GM23338 (cell line): Measurements from ENCODE around the gene DCLK1. TPM values are rescaled to one million over a fixed set of nuclear protein-coding genes. Genes with fewer than 3 reads are reported as not detected.

Experiments used
- ATAC-seq: fragments of 200-7000 bp; cut with Tn5 transposase; 3 replicates; pipeline ENCODE4 v1.9.1; 2020
- DNase-seq: peaks from one replicate; pipeline ENCODE4 v3.0.0-alpha.2; 2015; ENCODE audit warnings: low spot score
- H2AFZ ChIP-seq: fragments of 200-600 bp; sonication (generic); 2 replicates; pipeline ENCODE4 v1.8.0; 2016; ENCODE audit warnings: antibody characterized with exemption, mild to moderate bottlenecking, moderate library complexity
- H3F3A ChIP-seq: fragments of 200-600 bp; sonication (generic); replicated peaks from 2 replicates; pipeline ENCODE4 v1.8.0; 2017; ENCODE audit warnings: antibody characterized with exemption, mixed run types, low read depth
- H3K27ac ChIP-seq: fragments of 200-600 bp; sonication (generic); 2 replicates; pipeline ENCODE4 v1.6.1; 2016; ENCODE audit warnings: low read depth
- H3K27me3 ChIP-seq: fragments of 200-600 bp; sonication (generic); 2 replicates; pipeline ENCODE4 v1.8.0; 2016; ENCODE audit warnings: mild to moderate bottlenecking, mixed run types, moderate library complexity; ENCODE audit not compliant: insufficient read depth
- H3K36me3 ChIP-seq: fragments of 200-600 bp; sonication (generic); 2 replicates; pipeline ENCODE4 v1.8.0; 2016; ENCODE audit warnings: mild to moderate bottlenecking; ENCODE audit not compliant: insufficient read depth
- H3K4me1 ChIP-seq: fragments of 200-600 bp; sonication (generic); 2 replicates; pipeline ENCODE4 v1.8.0; 2016; ENCODE audit warnings: mild to moderate bottlenecking, moderate library complexity; ENCODE audit not compliant: insufficient read depth
- H3K4me2 ChIP-seq: fragments of 200-600 bp; sonication (generic); 2 replicates; pipeline ENCODE4 v1.7.1; 2017; ENCODE audit warnings: mixed run types
- H3K4me3 ChIP-seq: fragments of 200-600 bp; sonication (generic); 2 replicates; pipeline ENCODE4 v1.6.1; 2016; ENCODE audit warnings: mixed run types
- H3K79me2 ChIP-seq: fragments of 200-600 bp; sonication (generic); replicated peaks from 2 replicates; pipeline ENCODE4 v1.8.0; 2017; ENCODE audit warnings: mild to moderate bottlenecking; ENCODE audit not compliant: insufficient read depth
- H3K9me2 ChIP-seq: fragments of 200-600 bp; sonication (generic); 2 replicates; pipeline ENCODE4 v1.8.0; 2017; ENCODE audit not compliant: insufficient read depth
- H4K20me1 ChIP-seq: fragments of 200-600 bp; sonication (generic); replicated peaks from 2 replicates; pipeline ENCODE4 v1.8.0; 2017; ENCODE audit warnings: mild to moderate bottlenecking; ENCODE audit not compliant: insufficient read depth
- H3K27ac Mint-ChIP-seq: 2 replicates; pipeline ENCODE4 v1.8.0; 2020; ENCODE audit warnings: inconsistent platforms, mild to moderate bottlenecking, moderate library complexity, mixed read lengths
- H3K27me3 Mint-ChIP-seq: 3 replicates; pipeline ENCODE4 v1.8.0; 2022; ENCODE audit warnings: low read depth, mild to moderate bottlenecking, moderate library complexity, mixed read lengths, inconsistent platforms; ENCODE audit not compliant: insufficient read depth, poor library complexity
- H3K36me3 Mint-ChIP-seq: 3 replicates; pipeline ENCODE4 v1.8.0; 2021; ENCODE audit warnings: low read depth, mild to moderate bottlenecking, inconsistent platforms, moderate library complexity, mixed read lengths
- H3K4me1 Mint-ChIP-seq: 3 replicates; pipeline ENCODE4 v1.8.0; 2020; ENCODE audit warnings: mild to moderate bottlenecking, inconsistent platforms, mixed read lengths
- H3K4me3 Mint-ChIP-seq: 3 replicates; pipeline ENCODE4 v1.8.0; 2021; ENCODE audit warnings: moderate library complexity, mild to moderate bottlenecking, inconsistent platforms, mixed read lengths
- H3K9me3 Mint-ChIP-seq: 3 replicates; pipeline ENCODE4 v1.8.0; 2020; ENCODE audit warnings: moderate library complexity, mild to moderate bottlenecking, inconsistent platforms, mixed read lengths
- CREB1 ChIP-seq: fragments of 250-450 bp; sonication (Bioruptor Pico); IDR thresholded peaks from 2 replicates; pipeline ENCODE4 v1.5.0; 2020; ENCODE audit warnings: low read depth, mild to moderate bottlenecking, moderate library complexity
- CTCF ChIP-seq, 2 experiments: fragments of 200-600 bp in 1 of 2; sonication (generic) in 1 of 2; conservative IDR thresholded peaks; 2 replicates each; pipeline versions ENCODE4 v1.5.1 to v1.6.1; 2016 to 2017; ENCODE audit warnings: antibody characterized with exemption in 2 of 2, low read depth in 2 of 2, mild to moderate bottlenecking in 2 of 2, moderate library complexity in 1 of 2
- EZH2 ChIP-seq: fragments of 200-600 bp; sonication (generic); IDR thresholded peaks from one replicate; pipeline ENCODE4 v1.8.0; 2017; ENCODE audit warnings: antibody characterized with exemption, mild to moderate bottlenecking, low read depth; ENCODE audit not compliant: unreplicated experiment
- EZH2phosphoT487 ChIP-seq: fragments of 200-600 bp; sonication (generic); IDR thresholded peaks from one replicate; pipeline ENCODE4 v1.8.1; 2018; ENCODE audit warnings: antibody characterized with exemption; ENCODE audit not compliant: unreplicated experiment
- JUNB ChIP-seq: IDR thresholded peaks from one replicate; pipeline ENCODE4 v1.6.1; 2016; ENCODE audit warnings: antibody characterized with exemption; ENCODE audit not compliant: unreplicated experiment
- NANOG ChIP-seq: IDR thresholded peaks from 2 replicates; pipeline ENCODE4 v1.6.1; 2016; ENCODE audit warnings: antibody characterized with exemption, borderline replicate concordance
- POLR2AphosphoS5 ChIP-seq: IDR thresholded peaks from 2 replicates; pipeline ENCODE4 v1.6.1; 2016; ENCODE audit warnings: antibody characterized with exemption, low read depth
- REST ChIP-seq: IDR thresholded peaks from one replicate; pipeline ENCODE4 v1.6.1; 2018; ENCODE audit warnings: antibody characterized with exemption; ENCODE audit not compliant: unreplicated experiment
- STAT1 ChIP-seq: IDR thresholded peaks from one replicate; pipeline ENCODE4 v1.6.1; 2016; ENCODE audit warnings: antibody characterized with exemption; ENCODE audit not compliant: unreplicated experiment
- ZNF114 ChIP-seq: fragments of 250-450 bp; sonication (Bioruptor Pico); IDR thresholded peaks from 2 replicates; pipeline ENCODE4 v1.5.0; 2020; ENCODE audit warnings: mild to moderate bottlenecking, moderate library complexity
- ZNF331 ChIP-seq: fragments of 250-450 bp; sonication (Bioruptor Pico); IDR thresholded peaks from 2 replicates; pipeline ENCODE4 v1.5.0; 2020; ENCODE audit warnings: low read depth, mild to moderate bottlenecking, moderate library complexity
- ZNF462 ChIP-seq: fragments of 250-450 bp; sonication (Bioruptor Pico); IDR thresholded peaks from 2 replicates; pipeline ENCODE4 v1.5.0; 2020; ENCODE audit warnings: mild to moderate bottlenecking, moderate library complexity
- polyA plus RNA-seq: library from polyadenylated mRNA; unstranded; fragments of >200 nt; fragmentation: Nextera tagmentation; extraction: Ambion mirVana; gene quantifications from 2 replicates; pipeline ENCODE4 v1.2.1, GENCODE V29; 2016
- total RNA-seq: library from RNA; depleted of rRNA; stranded (reverse); fragments of >200 nt; shearing (Covaris generic); gene quantifications from 2 replicates; pipeline ENCODE4 v1.2.3, GENCODE V29; 2014
- TF ChIP-seq, protein P1 (sequence below): IDR thresholded peaks from 2 replicates; pipeline ENCODE4 v1.6.1; 2016; ENCODE audit warnings: antibody characterized with exemption

Gene DCLK1
- total and polyA plus RNA-seq, 2 experiments from 2014 or later = 13.1 to 57.7 TPM

DNA sequence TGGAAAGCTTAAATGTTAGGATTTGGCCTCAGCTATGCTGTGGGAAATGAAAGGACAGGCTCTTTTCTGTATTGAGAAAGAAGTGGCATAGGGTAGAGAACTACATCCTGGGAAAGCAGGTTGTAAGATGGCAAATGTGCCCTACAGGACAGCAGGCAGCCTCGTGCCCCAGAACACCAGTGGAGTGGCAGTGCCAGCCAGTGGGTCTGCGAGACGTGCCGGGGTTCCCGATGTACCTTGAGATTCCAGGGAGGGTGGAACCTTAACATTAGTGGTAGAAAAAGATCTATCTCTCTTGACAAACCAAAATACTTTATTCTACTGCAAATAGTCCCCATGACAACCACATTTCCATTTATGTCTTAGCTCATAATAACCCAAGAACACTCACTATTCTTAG lies 42.7 kb downstream of the DCLK1 start (continued):
- no peak for TF ChIP-seq ZNF331 (CRISPR knock-in tag)

DNA sequence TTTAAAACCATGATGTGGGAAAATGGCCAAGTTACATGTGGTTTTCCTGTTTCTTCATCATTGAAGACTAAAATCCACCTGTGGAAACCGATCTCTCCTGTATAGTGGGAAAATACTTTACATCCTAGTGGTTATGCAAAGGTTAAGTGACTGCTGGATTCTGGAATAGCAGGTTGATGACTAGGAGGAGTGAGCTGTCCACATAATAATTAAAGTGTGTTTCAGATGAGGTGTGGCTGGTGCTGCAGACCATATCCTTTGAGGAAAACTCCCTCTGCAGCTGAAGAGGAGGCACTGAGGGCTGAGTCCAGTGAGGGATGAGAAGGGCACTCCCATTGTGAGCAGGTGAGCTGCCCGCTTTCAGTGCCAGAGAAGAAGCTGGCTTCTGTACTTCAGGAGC lies 43.2 kb downstream of the DCLK1 start:
- DNase-seq (no peak), ATAC-seq (no peak)
- Mint-ChIP-seq H3K4me3 (no peak overlapping the region), H3K27ac (no peak overlapping the region), H3K27me3 (peaks cover 2% of the 10 kb centered on the region), H3K4me1 (peaks cover 5% of the 10 kb centered on the region), H3K9me3 (no peaks in the 10 kb centered on the region), H3K36me3 (no peaks in the 10 kb centered on the region; the same call in 2 of the 3 replicates)
- H2AFZ ChIP-seq = no peak overlapping the region
- H3K27ac ChIP-seq = no peak overlapping the region
- H3K4me2 ChIP-seq = no peak overlapping the region
- H3K79me2 ChIP-seq = no peaks in the 10 kb centered on the region
- TF ChIP-seq POLR2AphosphoS5 (no peak), EZH2phosphoT487 (no peak), STAT1 (no peak), EZH2 (no peak), REST (no peak), NANOG (no peak), JUNB (no peak), ZNF114 (CRISPR knock-in tag) (no peak), CTCF (conservative IDR thresholded peaks at IDR 0.05; ENCODE audit: low read depth in 2 of 2) (no peak), ZNF331 (CRISPR knock-in tag) (no peak), ZNF462 (no peak), CREB1 (CRISPR knock-in tag) (no peak)
- TF ChIP-seq, protein P1, sequence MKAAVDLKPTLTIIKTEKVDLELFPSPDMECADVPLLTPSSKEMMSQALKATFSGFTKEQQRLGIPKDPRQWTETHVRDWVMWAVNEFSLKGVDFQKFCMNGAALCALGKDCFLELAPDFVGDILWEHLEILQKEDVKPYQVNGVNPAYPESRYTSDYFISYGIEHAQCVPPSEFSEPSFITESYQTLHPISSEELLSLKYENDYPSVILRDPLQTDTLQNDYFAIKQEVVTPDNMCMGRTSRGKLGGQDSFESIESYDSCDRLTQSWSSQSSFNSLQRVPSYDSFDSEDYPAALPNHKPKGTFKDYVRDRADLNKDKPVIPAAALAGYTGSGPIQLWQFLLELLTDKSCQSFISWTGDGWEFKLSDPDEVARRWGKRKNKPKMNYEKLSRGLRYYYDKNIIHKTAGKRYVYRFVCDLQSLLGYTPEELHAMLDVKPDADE = no peak
- H3K4me1 ChIP-seq = peaks cover 16% of the 10 kb centered on the region
- H3K9me2 ChIP-seq = no peaks in the 10 kb centered on the region
- H3F3A ChIP-seq = no peaks in the 10 kb centered on the region
- H3K4me3 ChIP-seq = no peak overlapping the region
- no peaks in the 10 kb centered on the region for H3K36me3 ChIP-seq
- H3K27me3 ChIP-seq = no peaks in the 10 kb centered on the region
- no peaks in the 10 kb centered on the region for H4K20me1 ChIP-seq
